IMR-90 (cell line): Measurements from ENCODE around the gene RAPSN.

Source experiments
- BHLHE40 ChIP-seq: fragments of 150-350 bp; IDR thresholded peaks from 2 replicates; pipeline ENCODE4 v1.6.1; 2016; ENCODE audit warnings: mild to moderate bottlenecking, low read depth, low read length
- CTCF ChIP-seq: conservative IDR thresholded peaks from 2 replicates; pipeline ENCODE4 v1.5.1; 2012; ENCODE audit warnings: mild to moderate bottlenecking, low read depth, low read length, improper control_type of control experiment
- MAZ ChIP-seq: IDR thresholded peaks from 2 replicates; pipeline ENCODE4 v1.6.1; 2012; ENCODE audit warnings: low read depth, mild to moderate bottlenecking, low read length, improper control_type of control experiment, moderate library complexity, borderline replicate concordance
- POLR2A ChIP-seq: IDR thresholded peaks from 2 replicates; pipeline ENCODE4 v1.6.1; 2012; ENCODE audit warnings: mild to moderate bottlenecking, low read depth, low read length

GRCh38 chr11:47460571-47461235 is 11.8 kb upstream of the RAPSN start:
- TF ChIP-seq POLR2A = no peak
- no peak for TF ChIP-seq CTCF
- no peak for TF ChIP-seq BHLHE40
- TF ChIP-seq MAZ = no peak
